Measurements from ENCODE around the gene CREB3L1. TPM values are rescaled to one million over a fixed set of nuclear protein-coding genes. Genes with fewer than 3 reads are reported as not detected.

Gene CREB3L1
- total RNA-seq, 6 donors from 2014 or later, result 19.9 to 66.8 (median 38.7) TPM

GRCh38 chr11:46304605-46305179, 27.2 kb downstream of the CREB3L1 start:
- no peak for ATAC-seq (ENCODE audit: low FRiP score in 2 of 2)
- DNase-seq, result peak in 1 of 2 donors; percentile 40
- Histone ChIP-seq H3K4me3 (no peak overlapping the region), H3K27me3 (no peaks in the 10 kb centered on the region), H3K4me1 (peaks cover 0 to 16% (median 8%) of the 10 kb centered on the region in 4 donors), H3K27ac (no peak overlapping the region), H3K36me3 (peaks cover 0 to 3% (median 0%) of the 10 kb centered on the region in 4 donors), H3K9me3 (no peaks in the 10 kb centered on the region)
- TF ChIP-seq CTCF (IDR thresholded peaks at IDR 0.05) (no peak), POLR2AphosphoS5 (IDR thresholded peaks at IDR 0.05) (no peak), POLR2A (IDR thresholded peaks at IDR 0.05) (no peak), EP300 (IDR thresholded peaks at IDR 0.05) (no peak)
- 93 to 96% methylated on average over 6 to 9 of the region's 10 CpGs for WGBS, 2 donors

- Histone ChIP-seq H3K4me1 (peaks cover 0 to 16% (median 8%) of the 10 kb centered on the region in 4 donors), H3K36me3 (peaks cover 0 to 3% (median under 1%) of the 10 kb centered on the region in 4 donors), H3K9me3 (no peaks in the 10 kb centered on the region), H3K27me3 (no peaks in the 10 kb centered on the region), H3K4me3 (no peak overlapping the region), H3K27ac (no peak overlapping the region)
- DNase-seq (peak in 1 of 2 donors; percentile 39), ATAC-seq (ENCODE audit: low FRiP score in 2 of 2) (no peak)
- TF ChIP-seq CTCF (IDR thresholded peaks at IDR 0.05) (no peak), POLR2A (IDR thresholded peaks at IDR 0.05) (no peak), POLR2AphosphoS5 (IDR thresholded peaks at IDR 0.05) (no peak), EP300 (IDR thresholded peaks at IDR 0.05) (no peak)
- 62 to 66% methylated on average over 6 of the region's 6 CpGs for WGBS, 2 donors
These were observed 27.8 kb downstream of the CREB3L1 start for GRCh38 chr11:46305295-46305694.

- H3K4me3 ChIP-seq, result no peak overlapping the region
- ATAC-seq (ENCODE audit: low FRiP score in 2 of 2) (no peak), DNase-seq (no peak)
- WGBS, 2 donors, result 84 to 87% methylated on average over 5 of the region's 5 CpGs
- TF ChIP-seq CTCF (IDR thresholded peaks at IDR 0.05), result no peak
- TF ChIP-seq EP300 (IDR thresholded peaks at IDR 0.05), result no peak
- TF ChIP-seq POLR2A (IDR thresholded peaks at IDR 0.05), result no peak
- TF ChIP-seq POLR2AphosphoS5 (IDR thresholded peaks at IDR 0.05), result no peak
- peak overlapping the region in 1 of 4 donors; percentile 18 for H3K27ac ChIP-seq
- H3K36me3 ChIP-seq, result peaks cover 0 to 6% (median 1%) of the 10 kb centered on the region in 4 donors
- H3K27me3 ChIP-seq, result no peaks in the 10 kb centered on the region
- H3K4me1 ChIP-seq, result peaks cover 0 to 16% (median 8%) of the 10 kb centered on the region in 4 donors
- H3K9me3 ChIP-seq, result no peaks in the 10 kb centered on the region
These were observed 28.9 kb downstream of the CREB3L1 start for GRCh38 chr11:46306296-46306853.

- no peak for ATAC-seq (ENCODE audit: low FRiP score in 2 of 2)
- no peak for DNase-seq
- Histone ChIP-seq H3K4me1 (peaks cover 0 to 16% (median 8%) of the 10 kb centered on the region in 4 donors), H3K4me3 (no peak overlapping the region), H3K36me3 (peaks cover 0 to 6% (median 2%) of the 10 kb centered on the region in 4 donors), H3K27me3 (no peaks in the 10 kb centered on the region), H3K27ac (no peak overlapping the region), H3K9me3 (no peaks in the 10 kb centered on the region)
- TF ChIP-seq POLR2AphosphoS5 (IDR thresholded peaks at IDR 0.05), result no peak
- TF ChIP-seq EP300 (IDR thresholded peaks at IDR 0.05), result peak in 2 of 4 donors; percentile 5 to 42
- WGBS, 2 donors, result 72 to 74% methylated on average over 3 of the region's 3 CpGs
These were observed 29.9 kb downstream of the CREB3L1 start for GRCh38 chr11:46307369-46307768.

- Histone ChIP-seq H3K27ac (no peak overlapping the region), H3K4me3 (no peak overlapping the region), H3K27me3 (no peaks in the 10 kb centered on the region), H3K36me3 (peaks cover 0 to 10% (median 4%) of the 10 kb centered on the region in 4 donors), H3K4me1 (peaks cover 0 to 16% (median 8%) of the 10 kb centered on the region in 4 donors), H3K9me3 (no peaks in the 10 kb centered on the region)
- TF ChIP-seq EP300 (IDR thresholded peaks at IDR 0.05) (no peak), POLR2A (IDR thresholded peaks at IDR 0.05) (no peak), POLR2AphosphoS5 (IDR thresholded peaks at IDR 0.05) (no peak), CTCF (IDR thresholded peaks at IDR 0.05) (no peak)
- 69 to 81% methylated on average over 6 to 14 of the region's 14 CpGs for WGBS, 2 donors
- ATAC-seq (ENCODE audit: low FRiP score in 2 of 2) (no peak), DNase-seq (peak in 1 of 2 donors; percentile 50)
These were observed 30.4 kb downstream of the CREB3L1 start for GRCh38 chr11:46307785-46308341.

All from upper lobe of left lung (tissue), 6 donors.